Measurements from ENCODE around the gene KRTAP9-8. TPM values are rescaled to one million over a fixed set of nuclear protein-coding genes. Genes with fewer than 3 reads are reported as not detected.
"Not testable (repeated sequence)": the region's sequence is repeated elsewhere in the genome, so short reads cannot be mapped to it uniquely, and the experiment has no call there.

KRTAP9-8 gene
- total and polyA plus RNA-seq, 8 donors: not detected

DNA sequence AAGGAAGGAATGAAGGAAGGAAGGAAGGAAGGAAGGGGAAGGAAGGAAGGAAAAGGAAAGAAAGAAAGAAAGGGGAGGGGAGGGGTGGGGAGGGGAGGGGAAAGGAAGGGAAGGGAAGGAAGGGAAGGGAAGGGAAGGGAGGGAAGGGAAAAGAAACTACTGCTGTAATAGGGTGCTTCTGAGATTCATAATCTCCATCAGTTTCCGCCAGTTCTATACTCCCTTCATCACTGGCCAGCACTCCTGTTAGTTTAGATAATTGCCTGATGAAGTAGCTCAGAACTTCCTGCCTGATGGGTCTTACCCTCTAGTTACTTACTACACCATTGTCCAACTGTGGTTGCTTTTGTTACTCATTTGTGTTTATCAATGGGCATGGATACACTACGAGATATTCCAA lies 25.4 kb downstream of the KRTAP9-8 start:
- intact Hi-C loops (cut with DNase I): no loop called here
- Histone ChIP-seq H3K4me1 (no peaks in the 10 kb centered on the region), H3K4me3 (no peak overlapping the region), H3K36me3 (no peaks in the 10 kb centered on the region), H3K9me3 (no peaks in the 10 kb centered on the region), H3K27me3 (peaks cover 0 to 3% (median 0%) of the 10 kb centered on the region in 4 donors), H3K27ac (no peak overlapping the region)
- ATAC-seq (no peak), DNase-seq (no peak), FAIRE-seq (no peak)
- 55 to 62% methylated on average over 2 of the region's 2 CpGs for WGBS, 2 donors
- TF ChIP-seq CTCF (IDR thresholded peaks at IDR 0.05): no peak

DNA sequence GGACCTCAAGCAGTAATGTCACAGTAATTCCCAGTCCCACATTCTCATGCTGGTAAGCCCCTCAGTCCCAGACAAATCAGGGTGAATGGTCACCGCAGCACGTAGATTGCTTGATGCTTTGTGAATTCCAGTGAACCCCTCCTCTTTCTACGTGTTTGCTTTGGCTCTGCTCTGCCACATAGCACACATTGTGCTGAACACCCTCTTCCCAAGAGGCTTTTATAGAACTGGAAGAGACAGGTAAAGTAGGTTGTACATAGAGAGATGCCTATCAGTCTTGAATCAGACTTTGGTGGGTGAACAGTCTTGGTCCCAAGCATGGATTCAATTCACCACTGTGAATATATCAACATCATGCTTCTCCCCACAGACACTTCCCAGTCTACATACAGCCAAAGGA lies 26.8 kb downstream of the KRTAP9-8 start:
- FAIRE-seq (no peak), DNase-seq (no peak), ATAC-seq (no peak)
- H3K9me3 ChIP-seq: no peaks in the 10 kb centered on the region
- H3K27ac ChIP-seq: no peak overlapping the region
- H3K4me3 ChIP-seq: no peak overlapping the region
- TF ChIP-seq CTCF (IDR thresholded peaks at IDR 0.05): no peak
- H3K27me3 ChIP-seq: peaks cover 0 to 3% (median 0%) of the 10 kb centered on the region in 4 donors
- intact Hi-C loops (cut with DNase I): no loop called here
- WGBS, 2 donors: 27 to 45% methylated on average over 3 of the region's 3 CpGs
- H3K4me1 ChIP-seq: no peaks in the 10 kb centered on the region
- no peaks in the 10 kb centered on the region for H3K36me3 ChIP-seq

DNA sequence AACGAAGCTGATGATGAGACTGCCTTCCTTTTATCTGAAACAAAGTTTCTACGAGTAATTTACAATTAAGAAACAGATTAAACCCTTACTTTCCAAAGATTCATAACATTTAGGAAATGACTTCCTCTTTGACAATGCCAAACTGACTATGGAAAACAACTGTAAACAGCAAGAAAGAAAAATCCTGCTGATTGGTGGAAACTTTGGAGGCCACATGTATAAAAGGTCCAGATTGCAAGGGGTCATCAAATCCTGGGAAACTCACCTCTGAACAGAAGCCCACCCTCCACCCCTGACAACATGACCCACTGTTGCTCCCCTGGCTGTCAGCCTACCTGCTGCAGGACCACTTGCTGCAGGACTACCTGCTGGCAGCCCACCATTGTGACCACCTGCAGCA lies 27.3 kb downstream of the KRTAP9-8 start, which contains the start of gene KRTAP9-6:
TSS of gene KRTAP9-6 (plus strand) at position 301 of the 400 bp plus-strand sequence. CDS start at position 301, 0 bp downstream.
- intact Hi-C loops (cut with DNase I): no loop called here
- ATAC-seq: no peak
- no peak for FAIRE-seq
- peaks cover 0 to 3% (median 0%) of the 10 kb centered on the region in 4 donors for H3K27me3 ChIP-seq
- no peaks in the 10 kb centered on the region for H3K36me3 ChIP-seq
- WGBS, 2 donors: 25 to 27% methylated on average over 2 of the region's 2 CpGs
- H3K4me3 ChIP-seq: no peak within 1 kb of the TSS
- H3K9me3 ChIP-seq: no peaks in the 10 kb centered on the region
- DNase-seq: no peak
- no peak for TF ChIP-seq CTCF (IDR thresholded peaks at IDR 0.05)
- H3K4me1 ChIP-seq: no peaks in the 10 kb centered on the region
- H3K27ac ChIP-seq: no peak within 1 kb of the TSS

GRCh38 chr17:41267711-41268110 lies 29.9 kb downstream of the KRTAP9-8 start:
- 78% methylated on average over 3 of the region's 3 CpGs; no CpG with 5 or more reads in 1 of the 2 donors for WGBS, 2 donors
- intact Hi-C loops (cut with DNase I): no loop called here
- H3K4me3 ChIP-seq: no peak overlapping the region
- ATAC-seq (no peak), DNase-seq (no peak), FAIRE-seq (no peak)
- no peak for TF ChIP-seq CTCF (IDR thresholded peaks at IDR 0.05)
- no peaks in the 10 kb centered on the region for H3K36me3 ChIP-seq
- H3K4me1 ChIP-seq: no peaks in the 10 kb centered on the region
- peaks cover 0 to 1% (median 0%) of the 10 kb centered on the region in 4 donors for H3K27me3 ChIP-seq
- no peak overlapping the region for H3K27ac ChIP-seq
- H3K9me3 ChIP-seq: no peaks in the 10 kb centered on the region

DNA sequence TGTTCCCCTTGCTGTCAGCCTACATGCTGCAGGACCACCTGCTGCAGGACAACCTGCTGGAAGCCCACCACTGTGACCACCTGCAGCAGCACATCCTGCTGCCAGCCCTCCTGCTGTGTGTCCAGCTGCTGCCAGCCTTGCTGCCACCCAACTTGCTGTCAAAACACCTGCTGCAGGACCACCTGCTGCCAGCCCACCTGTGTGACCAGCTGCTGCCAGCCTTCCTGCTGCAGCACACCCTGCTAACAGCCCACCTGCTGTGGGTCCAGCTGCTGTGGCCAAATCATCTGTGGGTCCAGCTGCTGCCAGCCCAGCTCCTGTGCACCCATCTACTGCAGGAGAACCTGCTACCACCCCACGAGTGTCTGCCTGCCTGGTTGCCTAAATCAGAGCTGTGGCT lies 33.5 kb downstream of the KRTAP9-8 start:
- H3K36me3 ChIP-seq; H3K4me3 ChIP-seq; H3K27ac ChIP-seq; DNase-seq; intact Hi-C loops (cut with DNase I); H3K27me3 ChIP-seq; ATAC-seq; H3K9me3 ChIP-seq; H3K4me1 ChIP-seq; FAIRE-seq: not testable (repeated sequence)
- WGBS, 2 donors: 40% methylated on average over 1 of the region's 1 CpG; no CpG with 5 or more reads in 1 of the 2 donors
